Subcutaneous adipose tissue (tissue), 4 donors: Measurements from ENCODE around the gene SLC6A9. TPM values are rescaled to one million over a fixed set of nuclear protein-coding genes. Genes with fewer than 3 reads are reported as not detected.

Experiments used
- CTCF ChIP-seq: fragments of 450-650 bp; IDR thresholded peaks from one replicate; pipeline ENCODE4 v1.5.1; 2016; ENCODE audit warnings: low read depth, mild to moderate bottlenecking, control low read depth, antibody characterized with exemption, moderate library complexity
- total RNA-seq, 4 donors: library from RNA; depleted of rRNA; stranded (reverse); fragments of >200 nt; gene quantifications; one replicate each; pipeline ENCODE4 v1.1.0, GENCODE V29; 2016

SLC6A9 gene
- total RNA-seq, 4 donors from 2014 or later: 0.22 to 0.94 (median 0.34) TPM; not detected in 1

- no peak for TF ChIP-seq CTCF
Measured at GRCh38 chr1:43998000-43998378, 33.3 kb downstream of the SLC6A9 start.

- TF ChIP-seq CTCF: no peak
Measured at GRCh38 chr1:43997295-43997999, 33.8 kb downstream of the SLC6A9 start.

GRCh38 chr1:43996733-43997115 lies 34.5 kb downstream of the SLC6A9 start:
- no peak for TF ChIP-seq CTCF

GRCh38 chr1:43995984-43996732 lies 35.1 kb downstream of the SLC6A9 start:
- TF ChIP-seq CTCF: no peak

GRCh38 chr1:43994794-43995790 lies 36.2 kb downstream of the SLC6A9 start:
- TF ChIP-seq CTCF: no peak

- no peak for TF ChIP-seq CTCF
Measured at GRCh38 chr1:43994071-43994470, 37.2 kb downstream of the SLC6A9 start.
